GM23338 (cell line): Measurements from ENCODE around the gene PALLD. TPM values are rescaled to one million over a fixed set of nuclear protein-coding genes. Genes with fewer than 3 reads are reported as not detected.

Experiments
- ATAC-seq: fragments of 200-7000 bp; cut with Tn5 transposase; 3 replicates; pipeline ENCODE4 v1.9.1; 2020
- DNase-seq: peaks from one replicate; pipeline ENCODE4 v3.0.0-alpha.2; 2015; ENCODE audit warnings: low spot score
- H2AFZ ChIP-seq: fragments of 200-600 bp; sonication (generic); 2 replicates; pipeline ENCODE4 v1.8.0; 2016; ENCODE audit warnings: antibody characterized with exemption, mild to moderate bottlenecking, moderate library complexity
- H3F3A ChIP-seq: fragments of 200-600 bp; sonication (generic); replicated peaks from 2 replicates; pipeline ENCODE4 v1.8.0; 2017; ENCODE audit warnings: antibody characterized with exemption, mixed run types, low read depth
- H3K27ac ChIP-seq: fragments of 200-600 bp; sonication (generic); 2 replicates; pipeline ENCODE4 v1.6.1; 2016; ENCODE audit warnings: low read depth
- H3K27me3 ChIP-seq: fragments of 200-600 bp; sonication (generic); 2 replicates; pipeline ENCODE4 v1.8.0; 2016; ENCODE audit warnings: mild to moderate bottlenecking, mixed run types, moderate library complexity; ENCODE audit not compliant: insufficient read depth
- H3K36me3 ChIP-seq: fragments of 200-600 bp; sonication (generic); 2 replicates; pipeline ENCODE4 v1.8.0; 2016; ENCODE audit warnings: mild to moderate bottlenecking; ENCODE audit not compliant: insufficient read depth
- H3K4me1 ChIP-seq: fragments of 200-600 bp; sonication (generic); 2 replicates; pipeline ENCODE4 v1.8.0; 2016; ENCODE audit warnings: mild to moderate bottlenecking, moderate library complexity; ENCODE audit not compliant: insufficient read depth
- H3K4me2 ChIP-seq: fragments of 200-600 bp; sonication (generic); 2 replicates; pipeline ENCODE4 v1.7.1; 2017; ENCODE audit warnings: mixed run types
- H3K4me3 ChIP-seq: fragments of 200-600 bp; sonication (generic); 2 replicates; pipeline ENCODE4 v1.6.1; 2016; ENCODE audit warnings: mixed run types
- H3K79me2 ChIP-seq: fragments of 200-600 bp; sonication (generic); replicated peaks from 2 replicates; pipeline ENCODE4 v1.8.0; 2017; ENCODE audit warnings: mild to moderate bottlenecking; ENCODE audit not compliant: insufficient read depth
- H3K9me2 ChIP-seq: fragments of 200-600 bp; sonication (generic); 2 replicates; pipeline ENCODE4 v1.8.0; 2017; ENCODE audit not compliant: insufficient read depth
- H4K20me1 ChIP-seq: fragments of 200-600 bp; sonication (generic); replicated peaks from 2 replicates; pipeline ENCODE4 v1.8.0; 2017; ENCODE audit warnings: mild to moderate bottlenecking; ENCODE audit not compliant: insufficient read depth
- H3K27ac Mint-ChIP-seq: 2 replicates; pipeline ENCODE4 v1.8.0; 2020; ENCODE audit warnings: inconsistent platforms, mild to moderate bottlenecking, moderate library complexity, mixed read lengths
- H3K27me3 Mint-ChIP-seq: 3 replicates; pipeline ENCODE4 v1.8.0; 2022; ENCODE audit warnings: low read depth, mild to moderate bottlenecking, moderate library complexity, mixed read lengths, inconsistent platforms; ENCODE audit not compliant: insufficient read depth, poor library complexity
- H3K36me3 Mint-ChIP-seq: 3 replicates; pipeline ENCODE4 v1.8.0; 2021; ENCODE audit warnings: low read depth, mild to moderate bottlenecking, inconsistent platforms, moderate library complexity, mixed read lengths
- H3K4me1 Mint-ChIP-seq: 3 replicates; pipeline ENCODE4 v1.8.0; 2020; ENCODE audit warnings: mild to moderate bottlenecking, inconsistent platforms, mixed read lengths
- H3K4me3 Mint-ChIP-seq: 3 replicates; pipeline ENCODE4 v1.8.0; 2021; ENCODE audit warnings: moderate library complexity, mild to moderate bottlenecking, inconsistent platforms, mixed read lengths
- H3K9me3 Mint-ChIP-seq: 3 replicates; pipeline ENCODE4 v1.8.0; 2020; ENCODE audit warnings: moderate library complexity, mild to moderate bottlenecking, inconsistent platforms, mixed read lengths
- EZH2 ChIP-seq: fragments of 200-600 bp; sonication (generic); IDR thresholded peaks from one replicate; pipeline ENCODE4 v1.8.0; 2017; ENCODE audit warnings: antibody characterized with exemption, mild to moderate bottlenecking, low read depth; ENCODE audit not compliant: unreplicated experiment
- EZH2phosphoT487 ChIP-seq: fragments of 200-600 bp; sonication (generic); IDR thresholded peaks from one replicate; pipeline ENCODE4 v1.8.1; 2018; ENCODE audit warnings: antibody characterized with exemption; ENCODE audit not compliant: unreplicated experiment
- JUNB ChIP-seq: IDR thresholded peaks from one replicate; pipeline ENCODE4 v1.6.1; 2016; ENCODE audit warnings: antibody characterized with exemption; ENCODE audit not compliant: unreplicated experiment
- NANOG ChIP-seq: IDR thresholded peaks from 2 replicates; pipeline ENCODE4 v1.6.1; 2016; ENCODE audit warnings: antibody characterized with exemption, borderline replicate concordance
- STAT1 ChIP-seq: IDR thresholded peaks from one replicate; pipeline ENCODE4 v1.6.1; 2016; ENCODE audit warnings: antibody characterized with exemption; ENCODE audit not compliant: unreplicated experiment
- polyA plus RNA-seq: library from polyadenylated mRNA; unstranded; fragments of >200 nt; fragmentation: Nextera tagmentation; extraction: Ambion mirVana; gene quantifications from 2 replicates; pipeline ENCODE4 v1.2.1, GENCODE V29; 2016
- total RNA-seq: library from RNA; depleted of rRNA; stranded (reverse); fragments of >200 nt; shearing (Covaris generic); gene quantifications from 2 replicates; pipeline ENCODE4 v1.2.3, GENCODE V29; 2014
- TF ChIP-seq, protein P1 (sequence below), 2 experiments: fragments of 200-600 bp in 1 of 2; sonication (generic) in 1 of 2; conservative IDR thresholded peaks; 2 replicates each; pipeline versions ENCODE4 v1.5.1 to v1.6.1; 2016 to 2017; ENCODE audit warnings: antibody characterized with exemption in 2 of 2, low read depth in 2 of 2, mild to moderate bottlenecking in 2 of 2, moderate library complexity in 1 of 2
- TF ChIP-seq, protein P2 (sequence below): fragments of 250-450 bp; sonication (Bioruptor Pico); IDR thresholded peaks from 2 replicates; pipeline ENCODE4 v1.5.0; 2020; ENCODE audit warnings: mild to moderate bottlenecking, moderate library complexity

Gene PALLD
- total and polyA plus RNA-seq, 2 experiments from 2014 or later, result 13.1 to 30.2 TPM

DNA sequence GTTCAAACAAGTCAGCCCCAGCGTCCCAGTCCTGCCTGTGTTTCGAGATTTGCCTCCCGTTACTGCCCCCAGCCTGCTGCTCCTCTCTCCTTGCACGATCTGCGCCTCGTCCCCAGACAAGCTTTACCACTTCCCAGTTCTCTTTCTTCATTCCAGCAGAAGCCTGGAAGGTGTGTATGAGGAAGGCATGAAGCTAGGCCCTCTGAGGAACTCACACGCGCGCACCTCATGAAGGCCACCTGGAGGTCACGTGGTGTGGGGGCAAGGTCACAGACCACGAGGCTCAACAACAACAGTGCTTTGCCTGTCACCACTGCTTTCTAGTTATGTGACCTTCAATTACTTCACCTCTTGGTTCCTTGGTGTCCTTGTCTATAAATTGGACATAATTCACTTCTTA is 181.0 kb downstream of the PALLD start:
- Histone ChIP-seq H3K27me3 (no peaks in the 10 kb centered on the region), H3K4me1 (no peaks in the 10 kb centered on the region), H3K4me3 (no peak overlapping the region), H3K36me3 (no peaks in the 10 kb centered on the region), H3K9me2 (no peaks in the 10 kb centered on the region), H2AFZ (no peak overlapping the region), H3K27ac (no peak overlapping the region), H3K79me2 (no peaks in the 10 kb centered on the region), H3F3A (no peaks in the 10 kb centered on the region), H4K20me1 (no peaks in the 10 kb centered on the region), H3K4me2 (no peak overlapping the region)
- H3K27me3 Mint-ChIP-seq, result no peaks in the 10 kb centered on the region
- no peaks in the 10 kb centered on the region for H3K9me3 Mint-ChIP-seq
- DNase-seq, result no peak
- no peak overlapping the region for H3K27ac Mint-ChIP-seq
- peaks cover under 1% of the 10 kb centered on the region for H3K4me1 Mint-ChIP-seq
- ATAC-seq, result no peak
- H3K36me3 Mint-ChIP-seq, result no peaks in the 10 kb centered on the region
- H3K4me3 Mint-ChIP-seq, result no peak overlapping the region
- TF ChIP-seq EZH2 (no peak), EZH2phosphoT487 (no peak), JUNB (no peak), STAT1 (no peak), NANOG (no peak)
- TF ChIP-seq, protein P1, sequence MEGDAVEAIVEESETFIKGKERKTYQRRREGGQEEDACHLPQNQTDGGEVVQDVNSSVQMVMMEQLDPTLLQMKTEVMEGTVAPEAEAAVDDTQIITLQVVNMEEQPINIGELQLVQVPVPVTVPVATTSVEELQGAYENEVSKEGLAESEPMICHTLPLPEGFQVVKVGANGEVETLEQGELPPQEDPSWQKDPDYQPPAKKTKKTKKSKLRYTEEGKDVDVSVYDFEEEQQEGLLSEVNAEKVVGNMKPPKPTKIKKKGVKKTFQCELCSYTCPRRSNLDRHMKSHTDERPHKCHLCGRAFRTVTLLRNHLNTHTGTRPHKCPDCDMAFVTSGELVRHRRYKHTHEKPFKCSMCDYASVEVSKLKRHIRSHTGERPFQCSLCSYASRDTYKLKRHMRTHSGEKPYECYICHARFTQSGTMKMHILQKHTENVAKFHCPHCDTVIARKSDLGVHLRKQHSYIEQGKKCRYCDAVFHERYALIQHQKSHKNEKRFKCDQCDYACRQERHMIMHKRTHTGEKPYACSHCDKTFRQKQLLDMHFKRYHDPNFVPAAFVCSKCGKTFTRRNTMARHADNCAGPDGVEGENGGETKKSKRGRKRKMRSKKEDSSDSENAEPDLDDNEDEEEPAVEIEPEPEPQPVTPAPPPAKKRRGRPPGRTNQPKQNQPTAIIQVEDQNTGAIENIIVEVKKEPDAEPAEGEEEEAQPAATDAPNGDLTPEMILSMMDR (conservative IDR thresholded peaks at IDR 0.05; ENCODE audit: low read depth in 2 of 2), result no peak; a peak in 1 of 4 replicates
- TF ChIP-seq, protein P2, sequence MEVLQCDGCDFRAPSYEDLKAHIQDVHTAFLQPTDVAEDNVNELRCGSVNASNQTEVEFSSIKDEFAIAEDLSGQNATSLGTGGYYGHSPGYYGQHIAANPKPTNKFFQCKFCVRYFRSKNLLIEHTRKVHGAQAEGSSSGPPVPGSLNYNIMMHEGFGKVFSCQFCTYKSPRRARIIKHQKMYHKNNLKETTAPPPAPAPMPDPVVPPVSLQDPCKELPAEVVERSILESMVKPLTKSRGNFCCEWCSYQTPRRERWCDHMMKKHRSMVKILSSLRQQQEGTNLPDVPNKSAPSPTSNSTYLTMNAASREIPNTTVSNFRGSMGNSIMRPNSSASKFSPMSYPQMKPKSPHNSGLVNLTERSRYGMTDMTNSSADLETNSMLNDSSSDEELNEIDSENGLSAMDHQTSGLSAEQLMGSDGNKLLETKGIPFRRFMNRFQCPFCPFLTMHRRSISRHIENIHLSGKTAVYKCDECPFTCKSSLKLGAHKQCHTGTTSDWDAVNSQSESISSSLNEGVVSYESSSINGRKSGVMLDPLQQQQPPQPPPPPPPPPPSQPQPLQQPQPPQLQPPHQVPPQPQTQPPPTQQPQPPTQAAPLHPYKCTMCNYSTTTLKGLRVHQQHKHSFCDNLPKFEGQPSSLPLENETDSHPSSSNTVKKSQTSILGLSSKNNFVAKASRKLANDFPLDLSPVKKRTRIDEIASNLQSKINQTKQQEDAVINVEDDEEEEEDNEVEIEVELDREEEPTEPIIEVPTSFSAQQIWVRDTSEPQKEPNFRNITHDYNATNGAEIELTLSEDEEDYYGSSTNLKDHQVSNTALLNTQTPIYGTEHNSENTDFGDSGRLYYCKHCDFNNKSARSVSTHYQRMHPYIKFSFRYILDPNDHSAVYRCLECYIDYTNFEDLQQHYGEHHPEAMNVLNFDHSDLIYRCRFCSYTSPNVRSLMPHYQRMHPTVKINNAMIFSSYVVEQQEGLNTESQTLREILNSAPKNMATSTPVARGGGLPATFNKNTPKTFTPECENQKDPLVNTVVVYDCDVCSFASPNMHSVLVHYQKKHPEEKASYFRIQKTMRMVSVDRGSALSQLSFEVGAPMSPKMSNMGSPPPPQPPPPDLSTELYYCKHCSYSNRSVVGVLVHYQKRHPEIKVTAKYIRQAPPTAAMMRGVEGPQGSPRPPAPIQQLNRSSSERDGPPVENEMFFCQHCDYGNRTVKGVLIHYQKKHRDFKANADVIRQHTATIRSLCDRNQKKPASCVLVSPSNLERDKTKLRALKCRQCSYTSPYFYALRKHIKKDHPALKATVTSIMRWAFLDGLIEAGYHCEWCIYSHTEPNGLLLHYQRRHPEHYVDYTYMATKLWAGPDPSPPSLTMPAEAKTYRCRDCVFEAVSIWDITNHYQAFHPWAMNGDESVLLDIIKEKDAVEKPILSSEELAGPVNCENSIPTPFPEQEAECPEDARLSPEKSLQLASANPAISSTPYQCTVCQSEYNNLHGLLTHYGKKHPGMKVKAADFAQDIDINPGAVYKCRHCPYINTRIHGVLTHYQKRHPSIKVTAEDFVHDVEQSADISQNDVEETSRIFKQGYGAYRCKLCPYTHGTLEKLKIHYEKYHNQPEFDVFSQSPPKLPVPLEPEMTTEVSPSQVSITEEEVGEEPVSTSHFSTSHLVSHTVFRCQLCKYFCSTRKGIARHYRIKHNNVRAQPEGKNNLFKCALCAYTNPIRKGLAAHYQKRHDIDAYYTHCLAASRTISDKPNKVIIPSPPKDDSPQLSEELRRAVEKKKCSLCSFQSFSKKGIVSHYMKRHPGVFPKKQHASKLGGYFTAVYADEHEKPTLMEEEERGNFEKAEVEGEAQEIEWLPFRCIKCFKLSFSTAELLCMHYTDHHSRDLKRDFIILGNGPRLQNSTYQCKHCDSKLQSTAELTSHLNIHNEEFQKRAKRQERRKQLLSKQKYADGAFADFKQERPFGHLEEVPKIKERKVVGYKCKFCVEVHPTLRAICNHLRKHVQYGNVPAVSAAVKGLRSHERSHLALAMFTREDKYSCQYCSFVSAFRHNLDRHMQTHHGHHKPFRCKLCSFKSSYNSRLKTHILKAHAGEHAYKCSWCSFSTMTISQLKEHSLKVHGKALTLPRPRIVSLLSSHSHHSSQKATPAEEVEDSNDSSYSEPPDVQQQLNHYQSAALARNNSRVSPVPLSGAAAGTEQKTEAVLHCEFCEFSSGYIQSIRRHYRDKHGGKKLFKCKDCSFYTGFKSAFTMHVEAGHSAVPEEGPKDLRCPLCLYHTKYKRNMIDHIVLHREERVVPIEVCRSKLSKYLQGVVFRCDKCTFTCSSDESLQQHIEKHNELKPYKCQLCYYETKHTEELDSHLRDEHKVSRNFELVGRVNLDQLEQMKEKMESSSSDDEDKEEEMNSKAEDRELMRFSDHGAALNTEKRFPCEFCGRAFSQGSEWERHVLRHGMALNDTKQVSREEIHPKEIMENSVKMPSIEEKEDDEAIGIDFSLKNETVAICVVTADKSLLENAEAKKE (CRISPR knock-in tag), result no peak
